HG03103 (cell line): Measurements from ENCODE around the gene SLC44A1.

ENCODE experiments used
- ATAC-seq: cut with Tn5 transposase; IDR thresholded peaks from one replicate; pipeline ENCODE4 v1.9.1; 2021; ENCODE audit warnings: low read depth; ENCODE audit not compliant: unreplicated experiment

The SLC44A1 gene

DNA sequence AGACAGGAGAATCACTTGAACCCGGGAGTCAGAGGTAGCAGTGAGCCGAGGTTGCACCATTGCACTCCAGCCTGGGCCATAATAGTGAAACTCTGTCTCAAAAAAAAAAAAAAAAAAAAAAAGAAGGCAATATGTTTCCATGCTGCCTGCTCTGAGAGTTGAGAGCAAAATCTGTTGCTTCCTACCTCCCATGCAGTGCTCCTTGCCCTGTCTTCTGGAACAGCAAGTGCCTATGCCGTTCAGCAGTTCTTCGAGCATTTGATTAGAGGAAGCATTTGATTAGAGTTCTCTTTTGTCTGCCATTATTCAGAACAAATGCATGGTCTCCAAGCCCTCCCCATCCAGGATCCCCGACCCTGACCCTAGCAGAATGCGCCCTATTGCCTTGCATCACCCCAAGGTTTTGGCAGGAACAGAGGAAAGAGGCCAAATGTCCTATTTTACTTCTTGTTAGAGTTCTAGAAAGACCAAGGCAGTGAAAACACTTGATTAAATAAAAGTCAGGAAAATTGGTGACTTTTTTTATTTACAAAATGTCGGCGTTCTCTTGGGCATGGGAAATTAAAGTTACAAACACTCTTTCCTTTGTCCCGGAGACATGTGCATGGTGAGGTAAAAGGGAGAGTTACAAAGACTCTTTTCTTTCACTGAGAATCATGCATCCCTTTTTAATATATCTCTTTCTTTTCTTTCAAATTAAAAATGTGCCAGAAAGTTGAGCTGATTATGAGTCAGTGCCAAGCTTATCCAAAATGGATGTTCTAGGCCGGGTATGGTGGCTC is 175.6 kb downstream of the SLC44A1 start:
- no peak for ATAC-seq

DNA sequence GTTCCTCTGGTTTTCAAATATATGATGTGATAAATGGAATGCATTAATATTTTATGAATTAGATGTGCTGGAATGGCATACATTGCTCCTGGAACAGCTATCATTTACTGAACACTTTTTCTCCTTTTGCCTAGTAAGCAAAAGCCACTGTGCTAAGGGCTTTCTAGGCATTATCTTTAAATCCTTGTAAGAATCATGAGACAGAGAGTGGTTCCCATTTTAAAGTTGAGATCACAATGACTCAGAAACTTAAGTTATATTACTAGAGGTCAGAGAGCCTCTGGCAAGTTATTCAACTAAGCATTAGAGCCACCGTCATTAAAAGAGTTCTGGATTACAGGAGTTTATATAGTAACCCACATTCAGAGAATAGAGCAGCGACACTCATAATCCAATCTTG is 176.7 kb downstream of the SLC44A1 start:
- ATAC-seq, result no peak

DNA sequence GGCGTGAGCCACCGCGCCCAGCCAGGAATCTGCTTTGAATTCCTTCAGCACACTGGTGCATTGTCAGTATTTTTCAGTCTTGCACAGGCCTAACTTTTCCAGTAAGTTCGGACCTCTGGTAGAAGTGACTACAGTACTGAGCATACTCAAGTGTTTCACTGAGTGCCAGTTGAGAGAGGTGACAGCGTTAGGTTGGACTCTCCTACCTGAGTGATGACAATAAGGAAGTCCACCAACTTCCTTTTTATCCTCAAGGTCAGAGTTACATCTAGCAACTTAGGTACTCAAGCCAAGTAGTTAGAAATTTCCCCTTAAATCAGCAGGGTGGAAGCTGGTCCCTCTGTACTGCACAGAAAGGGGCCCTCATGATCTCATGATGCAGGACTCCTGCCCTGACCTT is 177.4 kb downstream of the SLC44A1 start:
- no peak for ATAC-seq

DNA sequence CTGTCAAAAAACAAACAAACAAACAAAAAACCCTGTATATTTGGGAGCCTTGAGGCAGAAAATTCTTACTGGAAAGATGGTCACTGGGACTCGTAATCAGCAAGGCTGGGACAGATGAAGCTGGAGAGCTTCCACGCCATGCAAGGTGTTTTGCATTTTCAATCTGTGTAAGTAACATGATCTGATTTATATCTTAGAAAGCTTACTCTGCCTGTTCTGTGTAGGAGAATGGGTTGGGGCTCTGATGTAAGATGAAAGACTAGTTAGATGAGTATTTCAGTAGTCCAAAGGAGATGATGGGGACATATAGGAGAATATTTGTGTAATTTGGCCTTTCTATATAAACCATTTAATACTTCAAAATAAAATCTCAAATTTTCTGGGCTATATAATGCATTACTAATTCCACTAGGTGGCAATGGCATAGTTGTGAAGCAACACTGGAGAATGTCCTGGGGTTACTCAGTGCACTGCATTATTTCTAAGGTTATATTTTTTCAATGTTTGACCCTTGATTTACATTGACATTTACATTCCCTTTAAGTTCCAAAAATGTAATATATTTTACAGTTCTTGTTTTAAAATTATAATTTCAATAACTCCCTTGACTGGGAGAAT is 181.5 kb downstream of the SLC44A1 start:
- ATAC-seq, result peak; percentile 59

DNA sequence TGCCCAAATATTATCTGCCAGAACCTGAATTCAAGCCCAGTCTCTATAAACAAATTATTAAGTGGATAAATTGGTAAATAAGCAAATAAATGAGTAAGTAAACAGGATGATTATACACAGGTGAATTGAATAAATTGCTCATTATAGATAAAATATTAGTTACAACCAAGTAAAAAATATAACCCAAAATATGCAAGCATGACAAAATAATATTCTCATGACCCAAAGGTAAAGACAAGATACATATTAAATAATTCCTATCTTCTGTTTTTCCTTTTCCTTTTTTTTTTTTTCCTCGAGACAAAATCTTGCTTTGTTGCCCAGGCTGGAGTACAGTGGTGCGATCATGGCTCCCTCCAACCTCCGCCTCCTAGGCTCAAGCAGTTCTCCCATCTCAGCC is 182.2 kb downstream of the SLC44A1 start:
- no peak for ATAC-seq

DNA sequence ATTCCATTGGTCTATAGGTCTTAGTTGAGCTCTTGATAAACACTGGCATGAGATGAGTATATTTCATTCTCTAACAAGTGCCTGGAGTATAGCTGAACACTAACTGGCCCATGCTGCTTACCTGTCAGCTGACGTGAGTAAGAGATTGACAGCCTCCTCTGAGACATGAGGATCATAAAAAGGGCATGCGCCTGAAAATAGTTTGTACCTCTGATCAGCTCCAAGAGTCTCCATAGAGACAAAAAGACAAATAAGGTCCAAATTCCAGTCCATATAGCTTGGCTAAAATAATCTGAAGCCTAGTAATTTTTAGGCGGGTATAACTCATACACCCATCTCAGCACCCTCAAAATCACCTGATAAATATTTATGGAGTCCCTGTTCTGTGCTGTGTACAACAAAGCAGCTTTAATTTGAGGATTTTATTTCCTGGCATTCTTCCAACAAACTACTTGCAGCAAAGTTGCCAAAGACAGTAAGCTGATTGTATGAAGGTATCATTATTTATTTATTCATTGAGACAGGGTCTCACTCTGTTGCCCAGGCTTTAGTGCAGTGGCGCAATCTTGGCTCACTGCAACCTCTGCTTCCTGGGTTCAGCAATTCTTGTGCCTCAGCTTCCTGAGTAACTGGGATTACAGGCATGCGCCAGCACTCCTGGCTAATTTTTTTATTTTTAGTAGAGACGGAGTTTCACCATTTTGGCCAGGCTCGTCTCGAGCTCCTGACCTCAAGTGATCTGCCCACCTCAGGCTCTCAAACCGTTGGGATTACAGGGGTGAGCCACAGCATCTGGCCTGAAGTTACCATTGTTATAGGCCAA is 187.2 kb downstream of the SLC44A1 start:
- no peak for ATAC-seq

DNA sequence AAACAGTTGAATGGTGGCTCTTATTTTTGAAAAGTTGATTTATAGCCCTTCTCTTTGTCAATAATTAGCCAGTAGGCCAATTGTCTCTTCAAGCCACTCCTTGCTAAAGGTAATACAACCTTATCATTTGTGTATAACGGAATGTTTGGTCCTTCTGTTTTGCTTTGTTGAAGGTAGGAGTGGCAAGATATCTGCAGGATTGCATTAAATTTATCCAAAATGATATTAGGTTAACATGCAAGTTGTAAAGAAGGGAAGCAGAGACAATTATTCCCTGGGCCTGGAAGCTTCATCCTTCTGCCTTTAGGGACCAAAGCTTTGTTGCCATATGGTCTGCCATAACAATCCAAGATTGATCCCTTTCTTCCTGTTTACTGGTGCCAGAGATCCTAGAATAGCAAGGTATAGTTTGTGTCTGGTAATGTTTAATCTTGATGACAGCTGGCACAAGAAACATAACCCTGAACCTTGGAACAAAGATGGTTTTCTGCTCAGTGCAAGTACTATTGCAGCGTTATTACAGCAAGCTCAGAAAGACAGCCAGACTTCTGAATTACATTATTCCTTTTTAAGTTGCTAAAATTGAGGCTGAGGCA is 187.9 kb downstream of the SLC44A1 start:
- ATAC-seq, result no peak

DNA sequence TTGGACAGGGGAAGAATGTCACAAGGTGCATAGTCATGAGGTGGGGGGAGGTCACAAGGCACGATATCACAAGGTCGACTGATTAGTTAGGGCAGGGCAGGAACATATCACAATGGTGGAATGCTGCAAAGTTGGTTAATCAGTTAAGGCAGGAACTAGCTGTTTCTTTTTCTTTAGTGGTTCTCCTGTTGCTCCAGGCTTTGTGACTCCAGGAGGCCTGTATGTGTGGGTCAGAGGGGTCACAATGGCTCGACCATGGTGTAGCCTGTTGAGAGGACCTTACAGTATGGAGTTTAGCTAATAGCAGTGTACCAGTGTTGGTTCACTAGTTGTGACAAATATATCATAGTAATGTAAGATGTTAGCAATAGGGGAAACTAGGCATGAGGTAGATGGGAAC is 191.0 kb downstream of the SLC44A1 start:
- no peak for ATAC-seq

DNA sequence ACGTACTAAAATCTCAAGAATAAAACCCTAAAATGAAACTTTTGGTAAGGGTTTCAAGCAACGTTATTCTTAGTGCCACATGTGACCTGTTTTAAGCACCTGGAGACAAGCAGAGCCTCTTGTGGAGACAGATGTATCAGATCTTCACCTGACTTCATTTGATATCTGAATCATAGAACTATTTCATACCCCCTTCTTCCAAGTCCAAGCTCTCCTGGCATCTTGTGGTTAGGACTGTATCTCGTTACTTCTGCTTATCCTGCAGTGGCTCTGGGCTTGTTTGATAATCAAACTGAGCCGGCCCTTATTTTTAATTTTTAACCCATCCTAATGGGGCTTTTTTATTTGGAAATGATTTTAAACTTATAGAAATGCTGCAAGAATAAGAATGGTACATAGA is 192.3 kb downstream of the SLC44A1 start:
- ATAC-seq, result no peak

DNA sequence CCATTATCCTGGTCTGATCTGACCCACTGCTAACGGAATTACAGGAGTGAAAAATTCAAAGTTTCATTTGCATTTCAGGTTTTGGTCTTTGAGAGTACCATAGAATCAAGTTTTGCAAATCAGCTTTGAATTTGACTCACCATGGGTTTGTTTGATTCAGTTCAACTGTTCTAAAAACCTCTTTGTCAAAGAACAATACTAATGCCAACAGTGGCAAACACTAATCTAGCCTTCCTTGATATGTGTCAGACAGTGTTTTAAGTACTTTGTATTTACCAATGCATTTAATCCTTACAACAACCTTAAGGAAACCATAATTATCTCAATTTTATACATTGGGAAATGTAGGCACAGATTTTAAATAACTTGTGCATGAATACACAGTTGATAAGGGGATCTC is 193.3 kb downstream of the SLC44A1 start:
- ATAC-seq, result no peak

DNA sequence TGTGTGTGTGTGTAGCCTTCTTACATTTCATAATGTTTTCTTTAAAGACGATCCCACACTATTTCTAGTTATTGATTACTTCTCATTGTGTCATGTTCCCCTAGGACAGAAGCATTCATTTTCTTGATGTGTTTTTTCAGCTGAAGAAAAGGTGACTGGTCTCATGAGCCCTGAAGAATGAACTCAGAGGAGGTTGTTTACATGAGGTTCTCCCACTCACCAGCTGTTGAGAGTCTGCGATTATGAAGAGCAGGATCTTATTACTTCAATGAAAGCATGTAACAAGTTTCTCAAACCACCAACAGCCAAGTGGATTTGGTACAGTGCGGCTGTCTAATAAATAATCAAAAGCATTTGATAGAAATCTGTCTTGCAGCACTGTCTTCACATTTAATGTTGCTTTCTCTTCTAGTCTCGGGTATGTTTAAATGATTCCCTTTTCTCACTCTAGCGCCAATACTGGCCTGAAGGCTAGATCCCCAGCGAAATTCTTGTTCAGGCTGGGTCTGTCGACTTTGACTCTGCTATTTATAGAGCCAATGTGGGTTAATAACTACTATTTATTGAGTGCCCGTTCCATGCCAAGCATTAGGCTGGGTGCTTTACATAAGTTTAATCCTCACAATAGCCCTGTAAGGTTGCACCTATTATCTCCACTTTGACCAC is 193.8 kb downstream of the SLC44A1 start:
- no peak for ATAC-seq

DNA sequence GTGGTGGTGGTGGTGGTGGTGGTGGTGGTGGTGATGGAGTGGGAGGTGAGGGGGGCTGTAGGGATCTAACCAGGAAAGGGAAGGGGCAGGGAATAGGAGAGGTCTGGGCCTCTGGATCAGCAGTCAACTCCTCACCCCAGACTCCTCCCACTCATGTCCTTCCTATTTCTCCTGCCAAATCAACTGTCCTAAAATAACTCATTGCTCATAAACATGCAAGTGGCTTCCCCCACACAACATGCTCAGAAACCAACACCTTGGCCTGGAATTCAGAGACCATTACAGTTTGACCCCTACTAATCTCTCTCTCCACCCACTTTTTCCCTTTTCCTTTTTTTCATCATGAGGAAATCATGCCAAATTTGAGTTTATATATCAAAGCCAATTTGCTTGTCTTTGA is 195.0 kb downstream of the SLC44A1 start:
- no peak for ATAC-seq

DNA sequence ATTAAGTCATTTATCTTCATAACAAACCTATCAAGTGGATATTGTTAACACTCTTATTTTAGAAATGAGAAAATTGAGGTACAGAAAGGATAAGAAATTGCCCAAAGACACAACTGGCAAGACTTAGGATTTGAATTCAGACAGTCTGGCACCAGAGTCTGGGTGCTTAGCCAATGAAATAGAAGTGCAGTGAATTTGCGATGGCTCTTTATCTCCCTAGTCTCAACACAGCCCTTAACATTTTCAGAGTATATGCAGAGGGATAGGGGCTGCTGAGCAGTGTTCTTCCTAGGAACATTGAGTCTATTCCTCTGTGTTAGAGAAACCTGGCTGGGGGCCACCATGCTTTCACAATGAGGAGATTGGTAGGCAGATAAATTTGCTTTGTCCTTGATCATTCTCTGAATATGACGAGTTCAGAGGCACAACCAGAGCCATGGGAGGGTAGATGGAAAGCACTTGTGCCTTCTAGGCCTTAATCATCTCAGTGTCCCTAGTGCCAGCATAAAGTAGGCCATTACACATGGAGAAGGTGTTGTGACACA is 197.2 kb downstream of the SLC44A1 start:
- ATAC-seq, result no peak

DNA sequence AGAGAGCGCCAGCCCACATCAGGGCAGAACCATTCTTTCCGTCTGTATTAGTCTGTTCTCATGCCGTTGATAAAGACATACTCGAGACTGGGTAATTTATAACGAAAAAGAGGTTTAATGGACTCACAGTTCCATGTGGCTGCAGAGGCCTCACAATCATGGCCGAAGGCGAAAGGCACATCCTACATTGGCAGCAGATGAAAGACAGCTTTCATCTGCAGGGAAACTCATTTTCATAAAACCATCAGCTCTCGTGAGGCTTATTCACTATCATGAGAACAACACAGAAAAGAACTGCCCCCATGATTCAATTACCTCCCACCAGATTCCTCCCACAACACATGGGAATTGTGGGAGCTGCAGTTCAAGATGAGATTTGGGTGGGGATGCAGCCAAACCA is 198.7 kb downstream of the SLC44A1 start:
- no peak for ATAC-seq

DNA sequence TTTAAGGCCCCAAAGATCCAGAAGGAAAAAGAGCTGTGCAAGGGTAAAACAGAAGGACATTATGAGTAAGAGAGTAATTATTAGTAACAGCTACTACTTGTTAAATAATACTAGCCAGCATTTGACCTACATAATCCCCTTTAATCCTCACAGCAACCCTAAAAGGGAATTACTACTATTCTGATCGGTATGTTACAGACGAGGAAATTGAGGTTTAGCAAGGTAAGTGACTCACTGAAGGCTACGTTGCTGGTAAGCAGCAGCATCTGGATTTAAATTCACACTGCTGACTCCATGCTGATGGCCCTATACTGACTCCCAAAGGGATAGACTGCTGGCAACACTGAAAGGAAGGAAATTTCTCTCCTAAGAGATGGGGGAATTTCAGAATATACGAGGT is 199.7 kb downstream of the SLC44A1 start:
- no peak for ATAC-seq

DNA sequence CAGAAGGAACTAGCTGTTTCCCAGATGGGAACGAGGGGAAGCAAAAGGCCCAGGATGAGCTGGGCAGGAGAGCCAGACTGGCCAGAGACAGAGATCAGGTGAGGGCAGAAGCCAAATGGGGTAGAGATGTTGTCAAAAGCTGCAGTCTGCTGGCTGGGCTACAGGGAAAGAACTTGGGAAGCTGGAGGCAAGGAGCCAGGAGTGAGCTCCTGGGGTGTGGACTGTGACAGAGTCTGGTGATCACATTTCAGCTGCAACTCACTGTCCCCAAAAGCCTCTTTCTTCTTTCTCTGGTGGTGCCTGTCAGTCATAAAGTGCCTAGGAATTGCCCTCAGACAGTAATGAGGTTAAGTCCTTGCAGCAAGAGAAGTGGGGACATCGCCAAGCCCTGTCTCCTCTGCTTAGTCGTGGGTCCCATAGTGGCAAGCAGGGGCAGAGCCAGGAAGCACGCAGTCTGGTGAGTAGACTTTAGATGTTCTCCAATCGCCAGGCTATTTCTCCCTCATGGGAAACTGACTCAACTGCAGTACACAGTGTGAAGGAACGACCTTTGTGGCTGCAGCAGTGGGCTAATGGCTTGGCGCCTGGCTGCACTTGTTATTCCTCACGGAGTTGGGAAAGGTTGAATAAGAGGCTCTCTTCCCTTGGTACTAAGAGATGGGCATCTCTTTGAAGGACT is 200.9 kb downstream of the SLC44A1 start:
- ATAC-seq, result no peak

DNA sequence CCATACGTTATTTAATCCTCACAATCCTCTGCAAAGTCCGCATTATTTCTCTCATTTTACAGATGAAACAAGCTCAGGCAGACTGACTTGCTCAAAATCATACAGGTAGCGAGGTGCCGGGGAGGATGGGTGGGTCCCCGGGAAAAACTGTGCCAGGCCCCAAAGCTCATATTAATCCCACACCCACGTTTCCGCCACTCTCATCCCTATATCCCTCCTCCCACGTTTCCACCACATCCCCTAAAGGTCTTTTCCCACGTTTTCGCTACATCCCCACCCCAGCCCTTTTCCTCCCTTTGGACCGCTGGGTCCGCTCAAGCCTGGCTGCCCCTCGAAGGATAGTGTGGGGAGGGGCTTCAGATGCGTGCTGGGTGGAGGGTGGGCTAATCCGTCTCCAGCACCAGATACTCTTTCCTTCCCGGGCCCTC is 202.9 kb downstream of the SLC44A1 start:
- no peak for ATAC-seq

DNA sequence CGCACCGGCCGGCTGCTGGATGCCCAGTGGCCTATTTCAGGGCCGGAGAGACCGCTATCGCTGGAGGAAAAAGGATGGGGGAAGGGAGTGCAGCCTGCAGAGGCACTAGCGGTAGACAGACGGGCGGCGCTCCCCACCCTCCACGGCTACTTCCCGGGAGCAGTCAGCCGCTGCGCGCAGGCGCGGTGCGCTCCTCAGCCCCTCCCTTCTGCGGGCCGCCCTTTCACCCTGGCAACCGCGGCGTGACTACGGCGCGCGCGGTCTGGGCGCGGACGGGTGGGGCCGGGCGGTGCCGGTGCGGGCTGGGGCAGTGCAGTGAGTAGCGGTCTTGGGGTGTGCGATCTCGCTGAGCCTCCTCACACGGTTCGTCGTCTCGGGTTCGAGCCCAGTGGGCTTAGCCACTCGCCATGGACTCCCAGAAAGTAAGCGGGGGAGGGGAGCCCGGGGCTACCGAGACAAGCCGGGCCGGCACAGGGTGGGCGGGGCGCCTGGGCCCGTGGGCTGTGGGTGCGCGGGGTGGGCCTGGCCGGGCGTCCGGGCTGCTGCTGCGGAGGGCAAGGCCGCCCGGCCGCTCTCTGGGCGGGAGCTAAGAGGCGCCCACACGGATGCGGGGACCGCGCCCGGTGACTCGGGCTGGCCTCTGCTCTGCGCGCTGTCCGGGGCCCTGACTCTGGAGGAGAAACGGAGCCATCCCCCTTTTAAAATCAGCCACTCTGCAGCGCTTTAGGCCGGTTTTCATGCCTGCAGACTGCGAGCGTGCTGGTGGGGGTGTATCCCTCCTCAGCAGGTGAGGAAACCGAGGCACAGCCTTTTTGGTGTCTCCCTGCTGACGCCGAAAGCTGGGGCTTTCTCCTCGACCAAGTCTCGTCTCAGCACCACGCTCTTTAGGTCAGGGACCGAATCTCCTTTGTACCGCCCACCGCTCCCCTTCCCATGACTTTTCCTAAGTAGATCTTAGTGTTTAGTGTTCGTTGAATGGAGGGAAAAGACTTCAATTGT is 203.7 kb downstream of the SLC44A1 start, which contains the start of gene FSD1L:
TSS of gene FSD1L (plus strand) at position 221 of the 999 bp plus-strand sequence. CDS start at position 408, 187 bp downstream.
- peak; percentile 93 for ATAC-seq
